Testis (tissue), 2 donors: Measurements from ENCODE around the gene CEP131.

ENCODE experiments used
- POLR2A ChIP-seq: fragments of 450-650 bp; IDR thresholded peaks from one replicate; pipeline ENCODE4 v1.6.1; 2017; ENCODE audit warnings: antibody characterized with exemption, mild to moderate bottlenecking, moderate library complexity
- TF ChIP-seq, protein P1 (sequence below), 3 experiments: fragments of 450-650 bp in 2 of 3; fragments of 200-600 bp in 1 of 3; sonication (generic) in 1 of 3; IDR thresholded peaks; one replicate each; pipeline ENCODE4 v1.5.1; 2016 to 2019; ENCODE audit warnings: antibody characterized with exemption in 3 of 3, mild to moderate bottlenecking in 2 of 3, moderate library complexity in 1 of 3

DNA sequence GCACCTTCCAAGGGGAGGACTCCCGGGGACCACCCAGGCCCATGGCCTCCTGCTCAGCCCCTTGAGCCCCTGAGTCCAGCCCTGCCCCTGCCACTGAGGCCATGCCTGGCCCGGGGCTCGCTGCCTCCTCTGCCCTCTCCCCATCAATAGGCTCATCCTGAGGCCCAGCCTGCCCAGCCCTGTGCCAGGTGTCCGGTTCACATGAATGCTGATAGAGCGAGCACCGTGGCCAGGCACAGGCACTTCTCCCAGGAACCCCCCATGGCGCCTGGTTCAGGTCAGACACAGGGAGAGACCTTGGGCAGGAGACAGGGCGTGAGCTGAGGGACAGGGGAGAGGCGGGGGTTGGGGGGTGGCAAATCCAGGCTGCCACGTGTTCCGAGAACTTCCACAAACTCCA is 60.3 kb downstream of the CEP131 start:
- TF ChIP-seq, protein P1, sequence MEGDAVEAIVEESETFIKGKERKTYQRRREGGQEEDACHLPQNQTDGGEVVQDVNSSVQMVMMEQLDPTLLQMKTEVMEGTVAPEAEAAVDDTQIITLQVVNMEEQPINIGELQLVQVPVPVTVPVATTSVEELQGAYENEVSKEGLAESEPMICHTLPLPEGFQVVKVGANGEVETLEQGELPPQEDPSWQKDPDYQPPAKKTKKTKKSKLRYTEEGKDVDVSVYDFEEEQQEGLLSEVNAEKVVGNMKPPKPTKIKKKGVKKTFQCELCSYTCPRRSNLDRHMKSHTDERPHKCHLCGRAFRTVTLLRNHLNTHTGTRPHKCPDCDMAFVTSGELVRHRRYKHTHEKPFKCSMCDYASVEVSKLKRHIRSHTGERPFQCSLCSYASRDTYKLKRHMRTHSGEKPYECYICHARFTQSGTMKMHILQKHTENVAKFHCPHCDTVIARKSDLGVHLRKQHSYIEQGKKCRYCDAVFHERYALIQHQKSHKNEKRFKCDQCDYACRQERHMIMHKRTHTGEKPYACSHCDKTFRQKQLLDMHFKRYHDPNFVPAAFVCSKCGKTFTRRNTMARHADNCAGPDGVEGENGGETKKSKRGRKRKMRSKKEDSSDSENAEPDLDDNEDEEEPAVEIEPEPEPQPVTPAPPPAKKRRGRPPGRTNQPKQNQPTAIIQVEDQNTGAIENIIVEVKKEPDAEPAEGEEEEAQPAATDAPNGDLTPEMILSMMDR (IDR thresholded peaks at IDR 0.05), result no peak
- TF ChIP-seq POLR2A, result no peak
